NOMO-1 treated with dmso at 0.1 percent for 144 hours (cell line): Measurements from ENCODE around the gene PTPN2.
"Not testable (repeated sequence)": the region's sequence is repeated elsewhere in the genome, so short reads cannot be mapped to it uniquely, and the experiment has no call there.

ENCODE experiments used
- DNase-seq: peaks from one replicate; lab custom pipeline; 2025; ENCODE audit not compliant: unreplicated experiment; lab: John Stamatoyannopoulos, UW

PTPN2 gene

DNA sequence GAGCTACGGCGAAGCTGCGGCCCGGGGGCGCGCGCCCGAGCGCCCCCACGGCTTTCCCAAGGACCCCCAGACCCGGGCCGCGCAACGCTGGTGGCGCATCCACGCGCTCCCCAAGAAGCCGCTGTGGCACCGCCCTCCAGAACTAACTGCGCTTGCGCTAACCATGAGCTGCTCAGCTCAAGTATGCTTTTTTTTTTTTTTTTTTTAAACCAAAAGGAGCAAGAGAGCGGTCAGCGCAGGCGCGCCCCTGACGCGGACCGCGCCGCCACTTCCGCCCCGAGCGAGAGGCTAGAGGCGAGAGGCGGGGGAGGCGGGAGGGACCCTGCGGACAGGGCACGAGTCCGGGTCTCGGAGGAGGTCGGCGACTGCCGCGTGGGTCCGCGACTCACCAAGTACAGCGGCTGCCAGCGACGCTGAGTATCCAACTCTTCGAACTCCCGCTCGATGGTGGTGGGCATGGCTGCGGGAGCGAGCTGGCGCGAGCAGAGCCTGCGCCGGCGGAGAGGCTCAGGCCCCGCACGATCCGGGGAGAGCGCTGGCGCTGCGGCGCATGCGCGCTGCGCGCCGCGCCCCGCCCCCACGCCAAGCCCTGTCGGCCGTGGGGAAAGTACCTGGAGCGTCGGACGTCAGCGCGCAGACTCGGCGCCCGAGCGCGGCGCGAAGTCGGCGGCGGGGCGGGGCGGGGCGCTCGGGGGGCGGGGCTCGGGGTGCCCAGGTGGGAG is at the start of gene PTPN2:
Gene PTPN2, minus strand, starts transcription at position 554 of the 722 bp plus-strand sequence. Its CDS starts 96 bp downstream, at position 458.
- peak; percentile 91 for DNase-seq

GRCh38 chr18:12933327-12933726 is 49.3 kb upstream of the PTPN2 start:
- no peak for DNase-seq

GRCh38 chr18:12930908-12931307 is 46.9 kb upstream of the PTPN2 start:
- DNase-seq: no peak

DNA sequence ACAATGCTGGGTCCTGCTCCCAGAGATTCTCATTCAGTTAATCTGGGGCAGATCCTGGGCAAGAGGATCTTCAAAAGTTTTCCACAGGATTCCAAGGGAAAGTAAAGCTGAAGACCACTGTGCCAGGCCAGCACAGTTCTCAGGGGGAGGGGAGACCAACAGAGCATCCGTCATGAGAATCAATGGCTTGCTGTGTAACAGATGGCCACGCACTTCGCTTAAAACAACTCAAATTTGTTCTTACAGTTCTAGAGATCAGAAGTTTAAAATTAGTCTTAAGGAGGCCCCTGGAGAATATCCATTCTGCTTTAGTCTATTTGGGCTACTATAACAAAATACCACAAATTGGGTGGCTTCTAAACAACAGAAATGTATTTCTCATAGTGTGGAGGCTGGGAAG is 46.3 kb upstream of the PTPN2 start:
- DNase-seq: no peak

GRCh38 chr18:12929477-12930083 is 45.5 kb upstream of the PTPN2 start:
- DNase-seq: no peak

GRCh38 chr18:12928641-12929040 is 44.6 kb upstream of the PTPN2 start:
- DNase-seq: no peak

DNA sequence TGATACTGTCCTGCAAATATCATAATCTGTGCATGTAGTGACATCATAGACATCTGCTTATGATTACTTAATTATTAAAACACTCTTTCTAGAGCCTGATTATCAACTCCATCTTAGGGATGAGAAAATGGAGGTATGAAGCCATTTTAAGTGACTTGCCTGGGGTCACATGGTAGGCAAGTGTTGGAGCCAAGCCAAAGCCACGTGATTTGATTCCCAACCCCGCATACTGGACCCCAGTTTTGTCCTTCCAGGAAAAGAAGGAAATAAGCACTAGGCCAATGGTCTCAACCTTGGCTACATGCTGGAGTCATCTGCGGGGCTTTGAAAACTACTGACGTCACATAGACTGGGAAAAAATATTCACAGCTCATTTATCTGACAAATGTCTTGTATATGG is 44.2 kb upstream of the PTPN2 start:
- DNase-seq: no peak

DNA sequence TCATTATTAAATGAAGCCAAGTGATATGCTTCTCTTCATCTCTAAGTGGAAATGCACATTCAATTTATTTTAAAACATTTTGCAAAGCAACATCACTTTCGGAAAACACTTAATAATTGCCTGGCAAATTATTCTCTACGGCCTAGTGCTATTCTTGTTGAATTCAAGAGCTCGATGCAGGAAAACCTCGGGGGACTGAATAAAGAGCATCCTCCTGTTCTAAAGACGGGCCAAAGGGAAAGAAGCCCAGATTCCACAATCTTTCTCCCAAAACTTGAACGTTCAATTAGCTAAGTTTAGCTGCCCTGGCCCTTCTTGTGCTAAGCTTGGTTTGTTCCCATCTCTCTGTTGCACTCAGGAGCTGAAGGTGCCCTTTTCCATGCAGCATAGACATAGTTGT is 40.6 kb upstream of the PTPN2 start:
- no peak for DNase-seq

DNA sequence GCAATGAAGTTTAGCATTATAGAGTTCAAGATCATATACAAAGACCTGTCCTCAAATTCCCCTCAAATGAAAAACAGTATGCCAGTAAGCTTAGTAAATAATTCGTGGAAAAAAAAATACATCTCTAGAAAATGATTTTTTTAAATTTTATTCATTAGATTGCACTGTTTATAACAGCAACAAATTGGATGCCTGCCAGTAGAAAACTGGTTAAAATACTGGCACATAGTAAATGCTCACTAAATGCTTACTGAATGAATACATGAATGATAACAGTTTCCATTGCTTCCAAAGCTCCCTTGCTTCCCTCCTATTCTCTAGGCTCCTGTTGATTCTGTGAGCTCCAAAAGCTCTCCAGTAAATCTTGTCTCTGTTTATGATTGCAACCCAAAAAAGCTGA is 38.2 kb upstream of the PTPN2 start:
- DNase-seq: no peak

GRCh38 chr18:12921178-12921577 is 37.1 kb upstream of the PTPN2 start:
- DNase-seq: no peak

- DNase-seq: no peak
These were observed 28.1 kb upstream of the PTPN2 start for GRCh38 chr18:12911929-12912703.

DNA sequence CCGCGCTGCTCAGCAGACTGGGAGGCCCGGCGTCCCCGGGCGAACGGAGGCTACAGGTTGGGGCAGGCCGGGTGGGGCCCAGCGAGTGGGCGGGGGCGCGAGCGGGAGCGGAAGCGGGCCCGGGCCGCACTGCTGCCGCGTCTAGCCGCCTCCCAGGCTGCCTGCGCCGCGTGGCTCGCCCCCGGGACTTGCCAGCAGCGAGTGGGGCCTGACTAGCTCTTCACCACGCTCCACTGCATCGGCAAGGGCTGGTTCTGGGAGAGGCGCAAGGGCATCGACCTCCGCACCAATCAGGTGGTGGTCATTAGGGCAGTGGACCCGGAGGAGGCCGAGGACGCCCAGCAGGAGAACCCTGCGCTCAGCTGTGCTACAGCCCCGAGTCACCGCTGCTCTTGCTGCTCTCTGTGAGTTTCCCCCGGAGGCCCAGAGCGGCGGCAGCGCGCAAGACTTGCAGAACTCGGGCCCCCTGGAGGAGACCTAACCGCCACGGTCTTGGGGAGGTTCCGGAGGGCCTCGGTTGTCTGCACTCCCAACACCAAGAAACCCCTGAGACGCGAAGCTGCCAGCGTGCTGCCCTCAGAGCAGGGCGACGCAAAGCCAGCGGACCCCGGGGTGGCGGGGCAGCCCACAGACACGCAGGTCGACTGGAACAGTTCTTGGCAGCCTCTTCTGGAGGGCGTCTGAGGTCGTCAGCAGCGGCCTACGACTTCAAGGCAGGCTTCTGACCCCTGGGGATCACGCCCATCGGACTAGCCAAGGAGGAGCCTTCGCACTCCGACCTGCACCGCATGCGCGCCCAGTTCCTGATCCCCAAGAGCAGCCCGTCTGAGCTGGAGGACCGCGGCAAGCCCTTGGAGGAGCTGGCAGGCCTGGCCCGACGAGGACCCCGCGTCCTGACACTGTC is 27.2 kb upstream of the PTPN2 start:
- no peak for DNase-seq

- no peak for DNase-seq
These were observed 24.7 kb upstream of the PTPN2 start for GRCh38 chr18:12908706-12909105.

- no peak for DNase-seq
These were observed 23.4 kb upstream of the PTPN2 start for GRCh38 chr18:12907258-12907925.

- no peak for DNase-seq
These were observed 22.7 kb upstream of the PTPN2 start for GRCh38 chr18:12906773-12907172.

GRCh38 chr18:12906119-12906518 is 22.1 kb upstream of the PTPN2 start:
- DNase-seq: no peak

- DNase-seq: no peak
These were observed 20.0 kb upstream of the PTPN2 start for GRCh38 chr18:12904012-12904516.

DNA sequence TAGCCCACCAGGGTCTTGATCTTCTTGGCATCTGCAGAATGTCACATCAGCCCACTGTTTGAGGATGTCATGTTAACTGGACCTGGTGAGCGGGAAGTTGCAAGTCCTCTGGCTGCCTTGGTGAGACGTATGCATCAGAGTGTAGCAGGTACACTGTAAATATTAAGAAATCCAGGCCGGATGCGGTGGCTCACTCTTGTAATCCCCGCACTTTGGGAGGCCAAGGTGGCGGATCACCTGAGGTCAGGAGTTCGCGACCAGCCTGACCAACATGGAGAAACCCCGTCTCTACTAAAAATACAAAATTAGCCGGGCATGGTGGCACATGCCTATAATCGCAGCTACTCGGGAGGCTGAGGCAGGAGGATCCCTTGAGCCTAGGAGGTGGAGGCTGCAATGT is 17.2 kb upstream of the PTPN2 start:
- DNase-seq: not testable (repeated sequence)

DNA sequence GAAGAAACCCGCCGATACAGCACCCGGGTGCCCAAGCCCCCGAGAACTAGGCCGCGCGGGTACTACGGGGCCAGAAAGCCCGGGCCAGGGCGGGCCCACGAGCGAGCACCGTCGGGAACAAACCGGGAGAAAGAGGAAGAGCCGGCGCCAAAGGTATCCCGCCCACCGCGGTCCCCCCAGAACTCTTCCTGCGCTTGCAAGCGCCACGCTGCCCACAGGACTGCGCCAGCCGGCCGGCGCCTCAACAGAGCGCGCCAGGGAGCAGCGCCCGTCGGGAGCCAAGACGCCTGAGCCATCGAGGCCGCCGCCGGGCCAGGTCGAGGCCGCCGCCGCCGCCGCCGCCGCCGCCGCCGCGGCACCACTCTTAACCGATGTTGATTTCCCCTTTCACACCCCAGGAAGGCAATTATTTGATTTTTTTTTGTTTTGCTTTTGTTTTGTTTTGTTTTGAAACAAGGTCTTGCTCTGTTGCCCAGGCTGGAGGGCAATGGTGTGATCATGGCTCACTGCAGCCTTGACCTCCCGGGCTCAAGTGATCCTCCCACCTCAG is 12.8 kb upstream of the PTPN2 start:
- DNase-seq: not testable (repeated sequence)

DNA sequence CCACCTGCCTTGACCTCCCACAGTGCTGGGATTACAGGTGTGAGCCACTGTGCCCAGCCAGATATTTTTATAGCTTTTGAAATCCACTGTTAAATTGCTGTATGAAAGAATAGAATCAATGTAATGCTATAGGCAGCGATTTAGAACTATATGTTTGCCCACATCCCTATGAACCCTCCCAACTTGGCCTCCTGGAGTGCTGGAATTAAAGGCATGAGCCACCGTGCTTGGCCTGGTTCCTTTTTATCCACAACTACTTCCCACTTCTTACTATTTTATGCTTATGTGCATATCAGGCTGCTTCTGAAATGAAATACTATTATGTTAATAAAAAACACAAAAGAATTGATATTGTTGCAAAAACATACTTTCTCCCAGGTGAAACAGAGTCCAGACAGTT is 11.6 kb upstream of the PTPN2 start:
- DNase-seq: no peak
